HG03342 (cell line): Measurements from ENCODE around the gene RPS3.

Experiments used
- ATAC-seq: cut with Tn5 transposase; IDR thresholded peaks from one replicate; pipeline ENCODE4 v1.9.1; 2021; ENCODE audit warnings: mild to moderate bottlenecking, moderate library complexity; ENCODE audit not compliant: unreplicated experiment

Gene RPS3

DNA sequence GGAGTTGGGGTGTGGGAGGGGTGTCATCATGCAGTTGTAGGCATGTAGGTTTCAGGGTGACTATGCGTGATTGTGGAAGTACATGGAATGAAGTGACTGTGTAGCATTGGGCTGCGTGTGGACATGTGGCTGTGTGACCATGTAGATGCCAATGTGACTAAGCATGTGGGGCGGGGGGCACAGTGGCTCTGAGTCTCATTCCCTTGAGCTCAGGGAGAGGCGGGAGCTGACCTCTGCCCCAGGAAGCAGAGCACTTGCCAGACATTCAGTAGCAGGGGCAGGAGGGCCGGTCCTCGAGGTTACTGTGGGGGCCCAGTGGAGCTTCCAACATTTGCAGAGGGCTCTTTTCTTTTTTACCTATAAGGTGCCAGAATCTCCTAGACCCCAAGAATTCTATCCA is 34.1 kb downstream of the RPS3 start:
- no peak for ATAC-seq

GRCh38 chr11:75434051-75434450 is 34.7 kb downstream of the RPS3 start:
- no peak for ATAC-seq

- no peak for ATAC-seq
These were observed 35.7 kb downstream of the RPS3 start for GRCh38 chr11:75434886-75435570.

- no peak for ATAC-seq
These were observed 36.2 kb downstream of the RPS3 start for GRCh38 chr11:75435571-75435925.

GRCh38 chr11:75436806-75437205 is 37.5 kb downstream of the RPS3 start:
- no peak for ATAC-seq

DNA sequence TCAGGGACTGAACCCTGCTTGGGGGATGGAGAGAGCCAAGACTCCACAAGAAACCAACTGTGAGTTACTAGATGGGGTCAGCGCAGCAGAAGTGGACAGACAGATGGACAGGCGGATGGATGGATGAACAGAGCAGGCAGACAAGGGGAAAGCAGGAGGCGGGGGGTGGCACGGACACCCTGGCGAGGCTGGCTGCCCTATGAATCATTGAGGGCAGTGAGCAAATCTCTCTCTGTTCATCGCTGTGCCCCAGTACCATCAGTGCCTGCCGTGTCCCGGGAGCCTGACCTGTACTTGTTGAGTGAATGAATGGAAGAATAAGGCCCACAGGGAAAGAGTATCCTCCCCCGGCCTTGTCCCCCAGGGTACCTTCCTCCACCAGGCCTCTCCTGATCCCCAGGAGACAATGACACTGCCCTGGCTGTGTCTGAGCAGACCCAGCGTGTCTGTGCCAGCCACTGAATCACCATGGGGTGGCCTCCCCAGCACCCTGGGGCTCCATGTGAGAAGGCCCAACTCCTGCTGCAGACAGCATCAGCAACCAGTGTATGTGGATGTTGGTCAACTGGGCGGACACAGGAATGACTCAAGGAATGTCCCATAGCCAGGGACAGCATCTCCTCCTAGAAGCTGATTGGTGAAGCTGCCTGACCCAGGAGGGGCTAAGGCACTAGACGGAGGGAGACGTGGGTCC is 38.8 kb downstream of the RPS3 start:
- no peak for ATAC-seq

DNA sequence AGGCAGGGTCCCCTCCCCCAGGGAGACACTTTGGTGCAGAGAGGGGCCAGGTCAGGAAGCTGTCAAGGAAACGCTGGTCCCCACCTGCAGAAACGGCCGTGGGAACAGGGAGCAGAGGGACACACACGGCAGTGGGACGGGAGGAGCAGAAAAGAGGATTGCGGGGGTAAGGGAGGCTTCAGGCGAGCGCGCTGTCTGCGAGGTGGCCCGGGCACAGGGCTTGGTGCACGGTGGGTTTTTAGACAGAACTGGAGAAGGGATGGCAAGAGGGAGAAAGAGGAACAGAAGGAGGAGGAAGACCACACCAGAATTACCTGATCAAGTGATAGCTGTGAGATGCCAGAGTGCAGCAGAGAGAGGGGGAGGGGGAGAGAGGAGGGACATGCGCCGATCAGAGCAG is 39.7 kb downstream of the RPS3 start:
- no peak for ATAC-seq

GRCh38 chr11:75439495-75440120 is 40.3 kb downstream of the RPS3 start:
- ATAC-seq = no peak

GRCh38 chr11:75440960-75441803 is 41.9 kb downstream of the RPS3 start:
- ATAC-seq = no peak

DNA sequence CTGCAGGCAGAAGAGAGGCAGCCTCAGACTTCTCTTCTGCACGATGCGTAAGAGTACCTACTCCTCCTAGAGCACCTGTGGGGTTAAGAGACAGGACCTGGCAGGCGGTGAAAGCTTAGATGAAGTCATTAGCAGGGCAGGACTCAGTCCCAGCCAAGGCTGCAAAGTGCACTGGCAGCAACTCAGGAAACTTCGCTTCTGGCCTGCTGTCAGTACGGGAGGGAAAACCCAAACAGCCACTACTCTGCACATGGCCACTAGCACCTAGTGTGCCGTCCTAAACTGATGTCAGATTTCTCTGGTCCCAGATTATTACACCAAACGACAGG is 42.5 kb downstream of the RPS3 start:
- no peak for ATAC-seq

- no peak for ATAC-seq
These were observed 43.0 kb downstream of the RPS3 start for GRCh38 chr11:75442161-75442885.

DNA sequence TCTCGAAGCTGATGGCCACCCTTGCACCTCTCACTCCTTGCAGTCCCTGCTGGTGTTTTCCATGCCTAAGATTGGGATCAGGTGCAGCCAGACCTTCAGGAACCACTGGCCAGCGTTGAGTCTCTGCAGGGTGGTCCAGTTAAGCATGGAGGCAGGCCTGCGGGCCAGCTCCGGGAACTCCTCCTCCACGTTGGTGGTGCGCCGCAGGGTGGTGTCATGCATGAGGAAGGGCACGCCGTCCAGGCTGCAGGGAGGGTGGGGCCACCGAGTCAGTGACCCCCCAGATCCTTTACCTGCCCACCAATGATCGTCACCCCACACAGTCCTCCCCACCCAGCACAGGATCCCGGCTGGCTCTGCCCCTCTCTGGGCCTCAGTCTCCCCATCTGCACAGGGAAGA is 43.7 kb downstream of the RPS3 start:
- no peak for ATAC-seq

DNA sequence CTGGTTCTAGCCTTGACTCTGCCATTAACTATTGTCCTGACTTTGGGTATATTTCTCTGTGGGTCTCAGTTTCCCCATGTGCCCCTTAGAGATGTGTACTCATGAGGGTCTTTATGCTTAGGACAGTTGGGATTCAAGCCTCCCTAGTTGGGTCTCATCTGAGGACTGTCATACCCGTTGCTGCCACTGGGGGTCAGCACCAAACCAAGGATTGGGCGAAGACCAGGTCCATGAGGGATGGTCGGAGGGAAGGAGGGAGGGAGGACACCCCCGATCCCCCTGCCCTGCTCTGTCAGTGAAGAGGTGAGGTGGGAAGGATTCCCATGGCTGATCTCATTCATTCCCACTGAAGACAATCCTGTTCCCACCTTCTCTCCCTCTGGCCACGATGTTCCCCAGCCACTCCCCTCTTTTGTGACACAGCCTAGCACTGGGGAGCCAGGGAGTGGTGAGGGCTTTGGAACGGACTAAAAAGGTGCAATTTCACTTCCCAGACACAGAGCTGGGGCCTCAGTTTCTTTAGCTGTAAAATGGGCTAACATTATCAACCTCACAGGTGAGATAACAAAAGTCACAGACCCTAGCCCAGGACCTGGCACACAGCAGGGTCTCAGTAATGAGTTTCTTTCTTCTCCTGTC is 46.1 kb downstream of the RPS3 start:
- no peak for ATAC-seq

GRCh38 chr11:75447415-75447814 is 48.1 kb downstream of the RPS3 start:
- no peak for ATAC-seq

GRCh38 chr11:75449271-75449670 is 50.0 kb downstream of the RPS3 start:
- ATAC-seq = no peak

- ATAC-seq = no peak
These were observed 50.5 kb downstream of the RPS3 start for GRCh38 chr11:75449776-75450175.

- ATAC-seq = no peak
These were observed 50.9 kb downstream of the RPS3 start for GRCh38 chr11:75450236-75450635.

DNA sequence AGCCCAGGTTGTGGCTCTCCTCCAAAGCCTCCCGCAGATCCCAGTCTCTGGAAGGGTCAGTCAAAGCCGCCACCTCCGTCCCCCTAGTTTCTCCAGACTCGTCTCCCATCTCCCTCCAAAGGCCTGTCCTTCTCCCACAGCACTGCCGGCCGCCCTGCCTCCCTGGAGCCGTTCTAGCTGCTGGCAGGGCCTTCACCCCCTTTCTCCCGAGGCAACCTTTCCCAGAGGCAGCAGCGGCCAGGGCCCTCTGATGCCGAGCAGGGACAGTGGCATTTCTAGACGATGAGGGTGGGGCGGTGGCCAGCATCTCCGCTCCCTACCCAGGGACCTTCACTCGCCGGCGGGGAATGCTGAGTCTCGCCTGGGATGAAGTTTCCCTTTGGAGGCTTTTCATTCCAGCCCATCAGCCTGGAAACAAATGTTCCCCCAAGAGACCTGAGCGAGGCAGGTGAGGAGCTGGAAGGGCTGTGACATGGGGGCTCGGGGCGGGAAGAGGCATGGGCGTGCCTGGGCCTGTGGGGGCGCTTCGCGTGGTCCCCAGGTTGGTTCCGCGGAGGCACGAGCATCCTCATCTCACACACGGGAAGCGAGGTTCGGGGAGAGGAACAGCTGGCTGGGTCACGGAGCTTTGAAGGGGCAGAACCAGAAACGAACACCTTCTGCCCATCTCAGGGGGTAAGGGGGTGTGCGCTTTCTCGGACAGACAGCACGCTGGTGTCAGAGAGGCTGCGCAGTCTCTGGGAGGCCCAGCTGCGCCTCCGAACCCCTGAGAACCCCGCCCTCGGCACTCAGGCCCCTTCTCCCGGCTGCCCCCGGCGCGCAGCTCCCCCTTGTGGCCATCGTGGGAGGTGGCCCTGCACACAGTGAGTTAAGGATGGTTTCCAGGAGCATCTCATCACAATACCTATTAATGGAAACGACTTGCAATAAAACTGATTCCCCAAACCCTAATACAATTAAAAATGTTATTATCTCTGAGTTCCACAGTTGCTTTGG is 51.8 kb downstream of the RPS3 start:
- ATAC-seq = no peak

- ATAC-seq = no peak
These were observed 54.8 kb downstream of the RPS3 start for GRCh38 chr11:75453916-75454655.
